ENCODE results near the gene PLD4. TPM values are rescaled to one million over a fixed set of nuclear protein-coding genes. Genes with fewer than 3 reads are reported as not detected.

The PLD4 gene
- total and polyA plus RNA-seq, 9 donors, result 0.12 to 3.2 (median 1.0) TPM; not detected in 1

GRCh38 chr14:104953097-104953496, 28.4 kb downstream of the PLD4 start:
- Histone ChIP-seq H3K4me3 (no peak overlapping the region), H3K9me3 (no peaks in the 10 kb centered on the region), H3K27me3 (no peaks in the 10 kb centered on the region), H3K27ac (no peak overlapping the region), H3K4me1 (ENCODE audit: insufficient read depth) (no peaks in the 10 kb centered on the region), H3K36me3 (no peaks in the 10 kb centered on the region)
- 90 to 91% (median 91%) methylated on average over 13 of the region's 13 CpGs for WGBS, 3 donors
- TF ChIP-seq CTCF (IDR thresholded peaks at IDR 0.05), result no peak
- no peak for TF ChIP-seq EP300 (IDR thresholded peaks at IDR 0.05)
- no peak for TF ChIP-seq POLR2A (IDR thresholded peaks at IDR 0.05)
- peak in 1 of 5 donors; percentile 13 for DNase-seq
- intact Hi-C loops (cut with DNase I), result no loop called here

GRCh38 chr14:104953896-104954656, 29.4 kb downstream of the PLD4 start:
- DNase-seq, result peak in 2 of 5 donors; percentile 9 to 25

GRCh38 chr14:104954746-104955395, 30.2 kb downstream of the PLD4 start:
- 71 to 80% (median 74%) methylated on average over 13 of the region's 13 CpGs for WGBS, 3 donors
- intact Hi-C loops (cut with DNase I), result no loop called here
- Histone ChIP-seq H3K36me3 (no peaks in the 10 kb centered on the region), H3K27ac (no peak overlapping the region), H3K9me3 (no peaks in the 10 kb centered on the region), H3K27me3 (no peaks in the 10 kb centered on the region), H3K4me1 (ENCODE audit: insufficient read depth) (no peaks in the 10 kb centered on the region), H3K4me3 (no peak overlapping the region)
- peak in 1 of 5 donors; percentile 16 for DNase-seq
- no peak for TF ChIP-seq EP300 (IDR thresholded peaks at IDR 0.05)

More at GRCh38 chr14:104953896-104954656, 29.4 kb downstream of the PLD4 start:
- H3K4me1 ChIP-seq (ENCODE audit: insufficient read depth), result no peaks in the 10 kb centered on the region
- WGBS, 3 donors, result 84 to 88% (median 87%) methylated on average over 24 to 26 of the region's 26 CpGs
- H3K27me3 ChIP-seq, result no peaks in the 10 kb centered on the region
- H3K9me3 ChIP-seq, result no peaks in the 10 kb centered on the region
- no peak overlapping the region for H3K4me3 ChIP-seq
- intact Hi-C loops (cut with DNase I), result no loop called here
- H3K27ac ChIP-seq, result no peak overlapping the region
- H3K36me3 ChIP-seq, result no peaks in the 10 kb centered on the region
- no peak for TF ChIP-seq EP300 (IDR thresholded peaks at IDR 0.05)
- no peak for TF ChIP-seq POLR2A (IDR thresholded peaks at IDR 0.05)
- TF ChIP-seq CTCF (IDR thresholded peaks at IDR 0.05), result no peak

GRCh38 chr14:104955396-104955770, 30.7 kb downstream of the PLD4 start:
- TF ChIP-seq EP300 (IDR thresholded peaks at IDR 0.05) (no peak), POLR2A (IDR thresholded peaks at IDR 0.05) (no peak), CTCF (IDR thresholded peaks at IDR 0.05) (no peak)
- Histone ChIP-seq H3K27me3 (no peaks in the 10 kb centered on the region), H3K4me1 (ENCODE audit: insufficient read depth) (no peaks in the 10 kb centered on the region), H3K27ac (no peak overlapping the region), H3K4me3 (no peak overlapping the region), H3K36me3 (no peaks in the 10 kb centered on the region), H3K9me3 (no peaks in the 10 kb centered on the region)
- DNase-seq, result peak in 2 of 5 donors; percentile 4 to 17
- intact Hi-C loops (cut with DNase I), result no loop called here
- 87 to 94% (median 93%) methylated on average over 3 of the region's 3 CpGs for WGBS, 3 donors
